IMR-90 (cell line): ENCODE results near the gene MRPS24. TPM values are rescaled to one million over a fixed set of nuclear protein-coding genes. Genes with fewer than 3 reads are reported as not detected.

Source experiments
- ATAC-seq: fragments of 200-7000 bp; cut with Tn5 transposase; 2 replicates; pipeline ENCODE4 v1.9.1; 2020; ENCODE audit warnings: low read depth, mild to moderate bottlenecking, moderate library complexity
- BruUV-seq: library from RNA; stranded (reverse); fragments of 400-500 nt; replicated peaks from 2 replicates; lab custom pipeline; 2021; lab: Mats Ljungman, UMichigan
- CTCF ChIA-PET: fragments of 300-600 bp; formaldehyde crosslinking; extraction: SDS; loops from one replicate; lab custom pipeline; 2021; ENCODE audit warnings: antibody characterized with exemption; lab: Yijun Ruan, JAX
- POLR2A ChIA-PET: fragments of 300-600 bp; sonication (Branson Sonifier 250); formaldehyde crosslinking; loops from one replicate; lab custom pipeline; 2022; ENCODE audit warnings: antibody characterized with exemption; ENCODE audit not compliant: unreplicated experiment; lab: Charles Lee
- DNase-seq: peaks from one replicate; pipeline ENCODE4 v3.0.0; 2013
- H2AFZ ChIP-seq: replicated peaks from 2 replicates; pipeline ENCODE3; 2013; ENCODE audit warnings: low read length, mild to moderate bottlenecking; ENCODE audit not compliant: poor library complexity
- H2AK5ac ChIP-seq: 2 replicates; pipeline ENCODE4 v1.6.1; 2013; ENCODE audit warnings: low read depth, low read length, inconsistent platforms
- H2AK9ac ChIP-seq: replicated peaks from 2 replicates; pipeline ENCODE3; 2013; ENCODE audit warnings: mild to moderate bottlenecking, low read depth, low read length, moderate library complexity; ENCODE audit not compliant: poor library complexity
- H2BK120ac ChIP-seq: 2 replicates; pipeline ENCODE4 v1.6.1; 2013; ENCODE audit warnings: low read depth, low read length, inconsistent platforms
- H2BK15ac ChIP-seq: 3 replicates; pipeline ENCODE4 v1.6.1; 2013; ENCODE audit warnings: low read depth, low read length, inconsistent platforms
- H2BK20ac ChIP-seq: 2 replicates; pipeline ENCODE4 v1.6.1; 2013; ENCODE audit warnings: low read depth, mild to moderate bottlenecking, inconsistent platforms, low read length, moderate library complexity
- H2BK5ac ChIP-seq: 2 replicates; pipeline ENCODE4 v1.6.1; 2013; ENCODE audit warnings: mild to moderate bottlenecking, low read depth, low read length, inconsistent platforms; ENCODE audit not compliant: poor library complexity, severe bottlenecking
- H3K14ac ChIP-seq: replicated peaks from 2 replicates; pipeline ENCODE4 v1.6.1; 2013; ENCODE audit warnings: low read depth, low read length, inconsistent platforms
- H3K18ac ChIP-seq: 2 replicates; pipeline ENCODE4 v1.6.1; 2013; ENCODE audit warnings: low read depth, low read length, control low read depth
- H3K23ac ChIP-seq: 2 replicates; pipeline ENCODE4 v1.6.1; 2013; ENCODE audit warnings: low read depth, low read length, inconsistent platforms
- H3K27ac ChIP-seq: 2 replicates; pipeline ENCODE4 v1.5.1; 2013; ENCODE audit warnings: mild to moderate bottlenecking, control low read depth, low read length; ENCODE audit not compliant: insufficient read depth
- H3K27me3 ChIP-seq: 2 replicates; pipeline ENCODE4 v1.6.1; 2013; ENCODE audit warnings: low read length; ENCODE audit not compliant: control insufficient read depth, insufficient read depth
- H3K36me3 ChIP-seq: 2 replicates; pipeline ENCODE4 v1.6.1; 2013; ENCODE audit warnings: low read length, mixed read lengths; ENCODE audit not compliant: control insufficient read depth, insufficient read depth
- H3K4ac ChIP-seq: 2 replicates; pipeline ENCODE4 v1.6.1; 2013; ENCODE audit warnings: low read depth, low read length, inconsistent platforms
- H3K4me1 ChIP-seq: 2 replicates; pipeline ENCODE4 v1.6.1; 2013; ENCODE audit warnings: low read length, mixed read lengths; ENCODE audit not compliant: control insufficient read depth, insufficient read depth
- H3K4me2 ChIP-seq: 2 replicates; pipeline ENCODE4 v1.6.1; 2013; ENCODE audit warnings: low read depth, mild to moderate bottlenecking, control low read depth, low read length, moderate library complexity
- H3K4me3 ChIP-seq: 2 replicates; pipeline ENCODE4 v1.5.1; 2013; ENCODE audit warnings: low read depth, mild to moderate bottlenecking, control low read depth, low read length, moderate library complexity; ENCODE audit not compliant: insufficient read depth
- H3K56ac ChIP-seq: 2 replicates; pipeline ENCODE4 v1.6.1; 2013; ENCODE audit warnings: low read length, inconsistent platforms; ENCODE audit not compliant: insufficient read depth; ENCODE audit errors: extremely low read depth
- H3K79me1 ChIP-seq, 2 experiments: 2 replicates each; pipeline ENCODE4 v1.6.1; 2013; ENCODE audit warnings: low read length in 2 of 2, inconsistent platforms in 1 of 2, low read depth in 1 of 2
- H3K9ac ChIP-seq: 2 replicates; pipeline ENCODE4 v1.6.1; 2013; ENCODE audit warnings: low read depth, low read length, control low read depth
- H3K9me1 ChIP-seq: 2 replicates; pipeline ENCODE4 v1.6.1; 2013; ENCODE audit warnings: low read length, inconsistent platforms; ENCODE audit not compliant: insufficient read depth
- H3K9me3 ChIP-seq: 2 replicates; pipeline ENCODE4 v1.6.1; 2013; ENCODE audit warnings: low read length; ENCODE audit not compliant: control insufficient read depth, insufficient read depth
- H4K20me1 ChIP-seq: 2 replicates; pipeline ENCODE4 v1.6.1; 2013; ENCODE audit warnings: low read length, inconsistent platforms; ENCODE audit not compliant: insufficient read depth
- H4K5ac ChIP-seq: 2 replicates; pipeline ENCODE4 v1.6.1; 2013; ENCODE audit warnings: mild to moderate bottlenecking, low read depth, low read length, control low read depth
- H4K8ac ChIP-seq, 2 experiments: 2 replicates each; pipeline ENCODE4 v1.6.1; 2013; ENCODE audit warnings: low read depth in 2 of 2, low read length in 2 of 2, control low read depth in 1 of 2, inconsistent platforms in 1 of 2
- H4K91ac ChIP-seq: 2 replicates; pipeline ENCODE4 v1.6.1; 2013; ENCODE audit warnings: low read depth, low read length, inconsistent platforms; ENCODE audit not compliant: insufficient read depth
- BHLHE40 ChIP-seq: fragments of 150-350 bp; IDR thresholded peaks from 2 replicates; pipeline ENCODE4 v1.6.1; 2016; ENCODE audit warnings: mild to moderate bottlenecking, low read depth, low read length
- CEBPB ChIP-seq: IDR thresholded peaks from 2 replicates; pipeline ENCODE4 v1.6.1; 2012; ENCODE audit warnings: low read depth, low read length, improper control_type of control experiment
- CHD1 ChIP-seq: IDR thresholded peaks from 2 replicates; pipeline ENCODE4 v1.6.1; 2012; ENCODE audit warnings: low read depth, low read length, improper control_type of control experiment
- ELK1 ChIP-seq: fragments of 150-350 bp; IDR thresholded peaks from 2 replicates; pipeline ENCODE4 v1.6.1; 2016; ENCODE audit warnings: low read depth, mild to moderate bottlenecking, low read length, moderate library complexity, borderline replicate concordance
- FOS ChIP-seq: fragments of 150-350 bp; IDR thresholded peaks from 2 replicates; pipeline ENCODE4 v1.6.1; 2016; ENCODE audit warnings: low read depth, low read length
- MAFK ChIP-seq: IDR thresholded peaks from 2 replicates; pipeline ENCODE4 v1.6.1; 2012; ENCODE audit warnings: low read depth, low read length, improper control_type of control experiment
- MXI1 ChIP-seq: IDR thresholded peaks from 2 replicates; pipeline ENCODE4 v1.6.1; 2012; ENCODE audit warnings: low read depth, mild to moderate bottlenecking, low read length, moderate library complexity, borderline replicate concordance
- NFE2L2 ChIP-seq: fragments of 150-350 bp; IDR thresholded peaks from 2 replicates; pipeline ENCODE4 v1.6.1; 2016; ENCODE audit warnings: low read depth, mild to moderate bottlenecking, low read length
- POLR2A ChIP-seq: IDR thresholded peaks from 2 replicates; pipeline ENCODE4 v1.6.1; 2012; ENCODE audit warnings: mild to moderate bottlenecking, low read depth, low read length
- RAD21 ChIP-seq: IDR thresholded peaks from 2 replicates; pipeline ENCODE4 v1.6.1; 2012; ENCODE audit warnings: low read length, improper control_type of control experiment
- RCOR1 ChIP-seq: IDR thresholded peaks from 2 replicates; pipeline ENCODE4 v1.6.1; 2012; ENCODE audit warnings: mild to moderate bottlenecking, low read length, improper control_type of control experiment; ENCODE audit not compliant: insufficient replicate concordance
- SMC3 ChIP-seq: fragments of 150-350 bp; IDR thresholded peaks from 2 replicates; pipeline ENCODE4 v1.6.1; 2016; ENCODE audit warnings: low read depth, mild to moderate bottlenecking, antibody characterized with exemption, low read length, moderate library complexity
- WGBS, 2 experiments: methylation state at CpG; one replicate each; pipeline versions ENCODE4 v1.1.5 to v1.1.7; 2013; ENCODE audit warnings: missing lambda C conversion rate in 2 of 2; ENCODE audit not compliant: insufficient read length in 1 of 2; ENCODE audit errors: extremely low coverage in 2 of 2; 5-methylcytosine and 5-hydroxymethylcytosine counted together
- dilution Hi-C: fragments of 300-500 bp; cut with HindIII; formaldehyde crosslinking; loops from one replicate; pipeline ENCODE4 v1.14.3; 2018; ENCODE audit warnings: low sequenced_read_pairs; ENCODE audit not compliant: unreplicated experiment
- in situ Hi-C: fragments of 300-500 bp; cut with MboI; formaldehyde crosslinking; loops from 3 replicates; pipeline ENCODE4 v1.14.3; 2019; ENCODE audit warnings: low sequenced_read_pairs, inconsistent platforms, mixed read lengths
- intact Hi-C: fragments of 100-400 bp; cut with micrococcal nuclease; formaldehyde crosslinking; loops from 2 replicates; pipeline ENCODE4 v1.10.0; 2022
- polyA plus RNA-seq, 3 experiments: library from polyadenylated mRNA; depleted of rRNA; stranded (reverse); fragments of >200 nt; gene quantifications; 2 replicates each; pipeline ENCODE4 v1.2.3, GENCODE V29; 2012; ENCODE audit warnings: low replicate concordance in 1 of 3
- total RNA-seq: library from RNA; depleted of rRNA; stranded (reverse); fragments of >200 nt; gene quantifications from 2 replicates; pipeline ENCODE4 v1.2.3, GENCODE V29; 2012
- TF ChIP-seq, protein P1 (sequence below): fragments of 150-350 bp; IDR thresholded peaks from 2 replicates; pipeline ENCODE4 v1.6.1; 2017; ENCODE audit warnings: mild to moderate bottlenecking, antibody characterized with exemption, low read length, low read depth

MRPS24 gene
- total and polyA plus RNA-seq, 2 of the 4 experiments (the other 2 are of a cell fraction), result 151 to 266 TPM

DNA sequence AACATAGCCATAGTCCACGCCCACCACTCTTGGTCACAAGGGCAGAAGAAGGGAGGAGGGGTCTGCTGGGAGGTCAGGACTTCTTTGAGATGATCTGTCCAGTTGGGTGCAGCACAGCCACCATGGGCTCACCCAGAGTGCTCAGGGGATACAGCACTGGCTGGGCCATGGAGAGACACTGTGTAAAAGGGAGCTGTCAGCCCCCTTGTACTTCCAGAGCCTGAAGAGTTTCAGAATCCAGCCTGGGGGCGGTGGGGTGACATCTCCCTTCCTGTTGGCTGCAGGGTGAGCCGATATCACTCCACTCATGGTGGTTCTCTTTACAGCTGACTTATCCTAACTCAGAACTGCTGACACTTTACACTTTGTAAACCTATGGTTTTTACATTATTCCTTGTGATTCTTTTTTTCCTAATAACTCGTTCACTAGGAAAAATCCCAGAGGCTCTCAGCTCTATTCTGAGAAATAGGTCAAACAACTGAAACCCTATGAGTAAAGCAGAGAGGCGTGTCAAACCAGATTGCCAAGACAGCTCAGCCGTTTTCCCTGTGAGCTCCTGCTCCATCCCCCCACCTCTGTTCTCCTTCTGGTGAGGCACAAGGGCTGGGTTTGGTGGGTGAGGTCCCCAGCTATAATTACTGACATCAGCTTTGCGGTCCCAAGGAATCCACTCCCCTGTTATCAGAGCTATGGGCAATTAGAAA, 3.2 kb upstream of the MRPS24 start:
- H3K4me1 ChIP-seq, result peaks cover 25% of the 10 kb centered on the region
- H4K8ac ChIP-seq, result peak overlapping the region; percentile 41 to 85; a peak in 3 of 4 replicates
- H3K27me3 ChIP-seq, result no peaks in the 10 kb centered on the region
- H3K4me3 ChIP-seq, result no peak overlapping the region
- in situ Hi-C loops, result no loop called here
- peak overlapping the region; percentile 36 for H3K18ac ChIP-seq
- H3K4ac ChIP-seq, result peak overlapping the region; percentile 88
- H2BK20ac ChIP-seq, result peak overlapping the region; percentile 88
- ATAC-seq, result peak; percentile 56
- peak overlapping the region; percentile 70 for H2AFZ ChIP-seq
- ChIA-PET POLR2A (no interaction called here), CTCF (interaction anchor here (0.6 to 1.0 kb wide), 2 partner anchors 33 to 77 kb away, joined by 3 read pairs; no protein-coding TSS in a partner anchor)
- peak overlapping the region; percentile 77 for H2AK9ac ChIP-seq
- H3K14ac ChIP-seq, result peak overlapping the region; percentile 72
- intact Hi-C loops, result loop anchor here (2.0 to 5.0 kb wide), 2 partner anchors 32 to 80 kb away; no protein-coding TSS in a partner anchor
- peak overlapping the region; percentile 93 for H2BK120ac ChIP-seq
- H3K79me1 ChIP-seq, result peaks cover 28 to 72% of the 10 kb centered on the region in 2 experiments
- H3K9me3 ChIP-seq, result no peaks in the 10 kb centered on the region
- TF ChIP-seq CEBPB (no peak), MAFK (no peak; the same call in 1 of the 2 replicates), RAD21 (no peak), FOS (0 out of 2 replicates have a peak, but pooled peaks have one; percentile 8), NFE2L2 (no peak), CHD1 (0 out of 2 replicates have a peak, but pooled peaks have one; percentile 3), BHLHE40 (0 out of 2 replicates have a peak, but pooled peaks have one; percentile 36), POLR2A (no peak), SMC3 (no peak), MXI1 (no peak), ELK1 (no peak), RCOR1 (no peak)
- TF ChIP-seq, protein P1, sequence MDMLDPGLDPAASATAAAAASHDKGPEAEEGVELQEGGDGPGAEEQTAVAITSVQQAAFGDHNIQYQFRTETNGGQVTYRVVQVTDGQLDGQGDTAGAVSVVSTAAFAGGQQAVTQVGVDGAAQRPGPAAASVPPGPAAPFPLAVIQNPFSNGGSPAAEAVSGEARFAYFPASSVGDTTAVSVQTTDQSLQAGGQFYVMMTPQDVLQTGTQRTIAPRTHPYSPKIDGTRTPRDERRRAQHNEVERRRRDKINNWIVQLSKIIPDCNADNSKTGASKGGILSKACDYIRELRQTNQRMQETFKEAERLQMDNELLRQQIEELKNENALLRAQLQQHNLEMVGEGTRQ, result no peak
- H3K4me2 ChIP-seq, result peak overlapping the region; percentile 54
- no CpG with 5 or more reads among the region's 7 CpGs for WGBS, 2 experiments
- H4K20me1 ChIP-seq, result no peaks in the 10 kb centered on the region
- peak overlapping the region; percentile 85; the same call in 2 of the 3 replicates for H2BK15ac ChIP-seq
- peak; percentile 92 for DNase-seq
- H3K23ac ChIP-seq, result peak overlapping the region; percentile 72; the same call in 1 of the 2 replicates
- H4K91ac ChIP-seq, result peak overlapping the region; percentile 93
- BruUV-seq, result no TSS peak
- peak overlapping the region; percentile 79 for H3K27ac ChIP-seq
- peaks cover 21% of the 10 kb centered on the region for H3K36me3 ChIP-seq
- peak overlapping the region; percentile 69 for H3K56ac ChIP-seq
- dilution Hi-C loops, result no loop called here
- peak overlapping the region; percentile 43; the same call in 1 of the 2 replicates for H4K5ac ChIP-seq
- H3K9ac ChIP-seq, result peak overlapping the region; percentile 18; the same call in 1 of the 2 replicates
- peaks cover 34% of the 10 kb centered on the region for H3K9me1 ChIP-seq
- peak overlapping the region; percentile 91 for H2AK5ac ChIP-seq
- peak overlapping the region; percentile 93 for H2BK5ac ChIP-seq
